Heart left ventricle (tissue), 13 donors: ENCODE results near the gene SMAD3.

Experiments
- CTCF ChIP-seq, 12 donors: fragments of 200-600 bp; sonication (generic) in 4 of 12; IDR thresholded peaks; one replicate each; pipeline versions ENCODE4 v1.5.0 to v1.8.0; 2018 to 2022; ENCODE audit warnings: antibody characterized with exemption in 12 of 12, mild to moderate bottlenecking in 5 of 12
- POLR2A ChIP-seq, 2 donors: fragments of 450-650 bp; IDR thresholded peaks; one replicate each; pipeline ENCODE4 v1.6.1; 2017; ENCODE audit warnings: antibody characterized with exemption in 2 of 2, mild to moderate bottlenecking in 2 of 2, moderate library complexity in 2 of 2
- donor health status: ischemic (EF 13 %, LVEDD 7.1; RV severe dilation, severe dysfunction).
- donor health status: DM: no; HTN: yes; CAD: no.
- donor health status: DM: no; HTN: no; CAD: no.
- donor health status: ischemic (EF 25% LVEDD 6.9; RV normal size, moderate dysfunction).
- donor health status: ischemic (EF 25% LVEDD 5.7; RV mildly dilated, moderate dysfunction).
- donor health status: ischemic (EF 35%, LVEDD 5.7; RV mildly dilated, moderate dysfunction).
- donor health status: nonischemic (EF 11% LVEDD 7.7; RV severe dilation, severe dysfunction).
- donor health status: DM: yes; HTN: yes; CAD: no.
- donor health status: PGD.
- donor health status: ischemic (EF 29% LVEDD 5.4; RV normal size, mild dysfunction).
- donor health status: nonischemic (EF 23%, LVEDD 6.1; RV moderate dilation, normal function).

- TF ChIP-seq CTCF (IDR thresholded peaks at IDR 0.05) (peak in 1 of 12 donors; percentile 11), POLR2A (IDR thresholded peaks at IDR 0.05) (no peak)
These were observed 898 bp downstream of the SMAD3 start for GRCh38 chr15:67066041-67066958.
